Colonic mucosa (tissue), 4 donors: ENCODE results near the gene TNFAIP8L3. TPM values are rescaled to one million over a fixed set of nuclear protein-coding genes. Genes with fewer than 3 reads are reported as not detected.

Experiments
- DNase-seq: peaks from one replicate; pipeline ENCODE4 v3.0.0-alpha.2; 2020
- H3K27ac ChIP-seq: fragments of 200-600 bp; one replicate; pipeline ENCODE4 v1.8.0; 2021
- H3K27me3 ChIP-seq: fragments of 200-600 bp; one replicate; pipeline ENCODE4 v1.8.0; 2021
- H3K36me3 ChIP-seq: fragments of 200-600 bp; one replicate; pipeline ENCODE4 v1.8.0; 2021
- H3K4me1 ChIP-seq: fragments of 200-600 bp; one replicate; pipeline ENCODE4 v1.8.0; 2021; ENCODE audit warnings: mild to moderate bottlenecking
- H3K4me3 ChIP-seq: fragments of 200-600 bp; one replicate; pipeline ENCODE4 v1.8.0; 2021
- H3K9ac ChIP-seq, 2 donors: one replicate each; pipeline ENCODE4 v1.7.0; 2013; ENCODE audit warnings: control low read depth in 2 of 2, low read depth in 2 of 2, low read length in 2 of 2
- H3K9me3 ChIP-seq: fragments of 200-600 bp; one replicate; pipeline ENCODE4 v1.8.0; 2021
- intact Hi-C: fragments of 100-400 bp; cut with DNase I; formaldehyde crosslinking; loops from one replicate; pipeline ENCODE4 v1.14.1; 2022
- total RNA-seq, 2 donors: library from RNA; stranded (reverse); fragmentation: NEBNext Ultra II Directional in 1 of 2; extraction: Animal tissue kit (Norgen Biotek cat#: 25700) in 1 of 2; gene quantifications; one replicate each; pipeline ENCODE4 v1.2.1, GENCODE V29; 2021
- TF ChIP-seq, protein P1 (sequence below): fragments of 200-600 bp; IDR thresholded peaks from one replicate; pipeline ENCODE4 v1.8.0; 2022; ENCODE audit warnings: antibody characterized with exemption, mild to moderate bottlenecking
- donor health status: healthy.
- donor health status: DM: no; HTN: no; CAD: no.
- donor health status: DM: no; HTN: no; CAD: no.

Gene TNFAIP8L3
- total RNA-seq, 2 donors from 2014 or later = 5.3 to 7.3 TPM

DNA sequence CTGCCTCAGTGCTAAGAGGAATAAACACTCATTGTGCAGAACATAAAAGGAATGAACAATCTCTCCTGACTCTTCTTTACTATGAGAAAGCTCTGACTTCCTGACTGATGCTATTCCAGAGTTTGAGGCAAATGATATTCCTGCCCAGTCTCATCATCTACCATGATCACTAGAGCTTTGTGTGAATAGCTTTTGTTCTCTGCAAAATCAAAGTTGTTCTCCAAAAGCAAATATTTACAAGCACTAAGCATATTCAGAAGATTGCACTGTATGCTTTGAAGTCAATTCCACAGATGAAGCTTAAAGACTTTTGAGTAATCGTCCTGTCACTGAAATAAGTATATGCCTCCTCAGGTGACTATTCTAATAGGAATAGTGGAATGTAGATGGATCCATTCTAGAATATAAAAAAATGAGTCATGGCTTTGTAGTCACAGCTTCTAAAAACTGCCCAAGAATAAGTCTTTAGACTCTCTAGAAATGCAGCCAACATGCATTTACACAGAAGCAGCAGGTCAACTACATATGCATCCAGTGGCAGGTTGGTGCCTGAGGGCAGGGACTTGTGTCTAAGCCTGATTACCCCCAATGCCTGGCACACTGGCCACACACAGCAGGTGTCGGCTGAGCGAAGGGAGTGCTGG, 34.6 kb downstream of the TNFAIP8L3 start:
- intact Hi-C loops = no loop called here
- Histone ChIP-seq H3K9me3 (no peaks in the 10 kb centered on the region), H3K9ac (no peak overlapping the region), H3K4me3 (no peak overlapping the region), H3K4me1 (no peaks in the 10 kb centered on the region), H3K27me3 (no peaks in the 10 kb centered on the region), H3K36me3 (no peaks in the 10 kb centered on the region), H3K27ac (no peak overlapping the region)
- TF ChIP-seq, protein P1, sequence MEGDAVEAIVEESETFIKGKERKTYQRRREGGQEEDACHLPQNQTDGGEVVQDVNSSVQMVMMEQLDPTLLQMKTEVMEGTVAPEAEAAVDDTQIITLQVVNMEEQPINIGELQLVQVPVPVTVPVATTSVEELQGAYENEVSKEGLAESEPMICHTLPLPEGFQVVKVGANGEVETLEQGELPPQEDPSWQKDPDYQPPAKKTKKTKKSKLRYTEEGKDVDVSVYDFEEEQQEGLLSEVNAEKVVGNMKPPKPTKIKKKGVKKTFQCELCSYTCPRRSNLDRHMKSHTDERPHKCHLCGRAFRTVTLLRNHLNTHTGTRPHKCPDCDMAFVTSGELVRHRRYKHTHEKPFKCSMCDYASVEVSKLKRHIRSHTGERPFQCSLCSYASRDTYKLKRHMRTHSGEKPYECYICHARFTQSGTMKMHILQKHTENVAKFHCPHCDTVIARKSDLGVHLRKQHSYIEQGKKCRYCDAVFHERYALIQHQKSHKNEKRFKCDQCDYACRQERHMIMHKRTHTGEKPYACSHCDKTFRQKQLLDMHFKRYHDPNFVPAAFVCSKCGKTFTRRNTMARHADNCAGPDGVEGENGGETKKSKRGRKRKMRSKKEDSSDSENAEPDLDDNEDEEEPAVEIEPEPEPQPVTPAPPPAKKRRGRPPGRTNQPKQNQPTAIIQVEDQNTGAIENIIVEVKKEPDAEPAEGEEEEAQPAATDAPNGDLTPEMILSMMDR = no peak
- no peak for DNase-seq

DNA sequence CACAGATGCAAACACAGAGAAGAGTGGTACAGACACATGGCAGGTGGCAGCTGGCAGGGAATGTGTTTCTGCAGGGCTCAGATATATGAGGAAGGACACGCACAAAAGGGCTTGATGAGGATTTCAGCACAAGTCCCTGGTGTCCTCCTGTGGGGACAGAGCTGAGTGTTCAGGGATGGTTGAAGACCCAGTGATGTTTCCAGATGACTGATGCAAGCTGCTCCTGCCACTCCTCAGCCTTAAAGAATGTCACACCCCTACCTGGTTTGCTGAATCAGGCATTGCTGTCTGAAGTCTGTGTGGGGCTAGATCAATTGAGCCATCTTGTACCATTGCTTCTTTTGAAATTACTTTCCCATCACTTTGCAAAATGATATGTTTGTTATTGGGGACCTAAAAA, 40.2 kb downstream of the TNFAIP8L3 start:
- TF ChIP-seq, protein P1 = no peak
- H3K4me1 ChIP-seq = no peaks in the 10 kb centered on the region
- H3K27ac ChIP-seq = no peak overlapping the region
- intact Hi-C loops = no loop called here
- H3K27me3 ChIP-seq = no peaks in the 10 kb centered on the region
- DNase-seq = no peak
- H3K9ac ChIP-seq = no peak overlapping the region
- no peaks in the 10 kb centered on the region for H3K36me3 ChIP-seq
- H3K9me3 ChIP-seq = no peaks in the 10 kb centered on the region
- no peak overlapping the region for H3K4me3 ChIP-seq

DNA sequence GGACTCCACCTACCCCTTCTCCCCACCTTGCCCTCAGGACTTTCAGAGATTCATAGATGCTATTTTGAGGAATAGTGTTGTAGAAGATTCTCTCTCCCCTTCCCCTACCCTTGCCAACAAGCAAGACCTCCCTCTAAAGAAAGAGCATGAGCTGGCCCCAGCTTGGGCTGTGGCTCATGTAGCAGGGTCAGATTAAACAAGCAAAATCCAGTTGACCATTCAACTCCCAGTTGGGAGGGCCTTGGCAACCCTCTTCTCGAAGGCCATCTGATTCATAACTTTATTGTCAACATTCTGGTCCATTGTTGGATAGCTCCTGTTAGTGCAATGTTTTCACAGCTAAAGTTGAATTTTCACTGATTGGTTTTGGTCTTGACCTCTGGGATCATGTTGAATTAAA, 41.1 kb downstream of the TNFAIP8L3 start:
- intact Hi-C loops = no loop called here
- no peaks in the 10 kb centered on the region for H3K9me3 ChIP-seq
- no peaks in the 10 kb centered on the region for H3K36me3 ChIP-seq
- no peaks in the 10 kb centered on the region for H3K4me1 ChIP-seq
- no peaks in the 10 kb centered on the region for H3K27me3 ChIP-seq
- H3K4me3 ChIP-seq = no peak overlapping the region
- TF ChIP-seq, protein P1 = no peak
- no peak overlapping the region for H3K27ac ChIP-seq
- no peak overlapping the region for H3K9ac ChIP-seq
- no peak for DNase-seq

DNA sequence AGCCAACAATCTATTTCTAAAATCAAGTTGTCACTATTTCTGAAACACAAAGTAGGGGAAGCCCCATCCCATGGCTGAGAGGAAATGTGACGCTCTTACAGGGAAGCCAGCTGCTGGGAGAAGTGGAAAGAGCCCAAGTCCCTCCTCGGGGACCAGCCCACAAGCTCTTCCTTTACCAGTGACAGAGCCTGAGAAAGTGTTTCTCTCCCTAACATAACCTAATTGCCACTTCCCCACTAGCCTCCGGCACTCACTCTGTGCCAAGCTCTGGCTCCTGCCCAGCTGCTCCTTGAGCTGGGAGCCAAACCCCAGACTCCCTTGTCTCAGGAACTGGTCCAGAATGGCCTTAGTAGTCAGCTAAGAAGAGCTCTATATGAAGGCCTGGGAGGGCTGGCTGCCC, 42.9 kb downstream of the TNFAIP8L3 start:
- no peak overlapping the region for H3K9ac ChIP-seq
- peaks cover 6% of the 10 kb centered on the region for H3K4me1 ChIP-seq
- no peaks in the 10 kb centered on the region for H3K27me3 ChIP-seq
- intact Hi-C loops = no loop called here
- H3K36me3 ChIP-seq = no peaks in the 10 kb centered on the region
- no peak overlapping the region for H3K27ac ChIP-seq
- TF ChIP-seq, protein P1 = no peak
- H3K4me3 ChIP-seq = no peak overlapping the region
- DNase-seq = peak; percentile 27
- H3K9me3 ChIP-seq = no peaks in the 10 kb centered on the region

DNA sequence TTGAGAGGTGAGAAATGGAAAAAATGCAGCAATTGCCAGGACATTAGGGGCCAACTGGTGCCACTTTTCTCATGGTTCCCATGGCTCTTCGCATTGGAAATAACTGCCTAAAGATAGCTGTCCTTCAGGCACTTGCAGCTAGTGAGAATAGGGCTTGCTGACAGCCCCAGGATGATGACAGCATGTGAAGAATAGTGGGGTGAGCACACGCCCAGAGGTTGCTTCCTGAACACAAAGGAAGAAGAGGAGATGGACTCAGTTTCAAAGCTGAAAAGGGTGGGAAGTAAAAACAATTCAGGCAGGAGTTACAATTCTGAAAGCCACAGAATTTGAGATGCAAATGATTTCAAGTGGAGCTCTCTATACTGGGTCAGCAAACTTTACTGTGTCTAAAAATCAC, 45.6 kb downstream of the TNFAIP8L3 start:
- no peak overlapping the region for H3K4me3 ChIP-seq
- intact Hi-C loops = no loop called here
- H3K4me1 ChIP-seq = peaks cover 6% of the 10 kb centered on the region
- H3K27ac ChIP-seq = no peak overlapping the region
- H3K27me3 ChIP-seq = no peaks in the 10 kb centered on the region
- H3K9me3 ChIP-seq = no peaks in the 10 kb centered on the region
- no peaks in the 10 kb centered on the region for H3K36me3 ChIP-seq
- no peak for DNase-seq
- TF ChIP-seq, protein P1 = no peak
- H3K9ac ChIP-seq = no peak overlapping the region
